Smooth muscle cell of the brain vasculature (primary cell): Measurements from ENCODE around the gene OR51A7.
"Not testable (repeated sequence)": the region's sequence is repeated elsewhere in the genome, so short reads cannot be mapped to it uniquely, and the experiment has no call there.

Experiments
- DNase-seq: peaks from one replicate; pipeline ENCODE4 v3.0.0-alpha.2; 2012; ENCODE audit warnings: low read depth, low spot score

OR51A7 gene

DNA sequence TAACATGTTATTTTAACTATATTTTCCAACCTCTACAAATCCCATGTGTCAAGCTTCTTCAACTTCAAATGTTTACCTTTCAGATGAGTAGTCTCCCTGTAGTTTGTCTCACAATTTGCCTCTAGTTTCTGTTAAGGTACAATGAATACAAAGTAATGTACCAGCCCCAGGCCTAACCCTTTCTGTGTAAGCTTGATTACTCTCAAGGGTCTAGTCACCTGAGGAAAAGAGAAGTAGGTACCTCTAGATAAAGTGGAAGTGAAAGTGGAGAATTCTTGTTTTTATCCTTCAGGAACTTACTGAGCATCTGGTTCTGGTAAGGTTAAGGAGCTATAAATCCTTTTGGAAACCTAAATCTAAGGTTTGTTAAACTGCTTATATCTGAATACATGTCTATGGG, at the start of gene OR51A7:
OR51A7 (plus strand) TSS at position 300 of the 400 bp plus-strand sequence. CDS start 3,587 bp downstream, outside the sequence.
- no peak for DNase-seq

- DNase-seq, result not testable (repeated sequence)
Observed at GRCh38 chr11:4854286-4854685, 49.3 kb upstream of the OR51A7 start.

GRCh38 chr11:4862447-4863236, 40.9 kb upstream of the OR51A7 start:
- no peak for DNase-seq

DNA sequence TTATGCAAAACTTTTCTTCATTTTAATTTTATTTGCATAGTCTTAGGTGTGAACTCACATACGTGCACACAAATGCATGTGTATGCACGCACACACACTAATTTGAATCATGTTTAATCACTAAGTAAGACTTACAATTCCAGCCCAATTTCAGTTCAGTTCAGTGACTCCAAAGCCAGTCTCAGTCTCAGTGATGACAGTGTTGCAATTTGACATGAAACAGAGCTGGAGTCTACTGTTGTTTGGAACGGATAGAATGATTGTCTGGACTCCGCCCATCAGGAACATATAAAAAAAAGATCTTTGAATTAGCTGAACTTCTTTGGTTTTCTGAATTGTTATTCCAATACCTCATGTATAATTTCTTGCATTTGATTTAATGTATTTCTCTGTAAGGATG, 39.7 kb upstream of the OR51A7 start:
- DNase-seq, result no peak

DNA sequence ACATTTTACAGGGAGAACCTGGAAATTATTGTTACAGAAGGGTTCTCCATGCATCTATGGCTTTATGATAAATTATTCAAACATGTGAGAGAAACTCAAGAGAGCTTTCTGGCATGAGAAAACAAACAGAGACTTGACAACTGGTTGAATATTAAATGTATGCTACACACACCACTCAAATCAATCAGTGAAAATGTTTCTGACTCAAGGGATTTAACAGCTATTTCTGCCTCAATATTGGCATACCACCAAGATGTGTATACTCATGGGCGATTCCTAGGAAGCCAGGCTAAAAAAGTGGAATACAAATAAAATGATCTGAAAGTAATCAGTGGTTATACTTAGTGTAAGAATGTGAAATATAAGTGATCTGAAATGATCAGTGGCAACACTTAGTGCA, 37.7 kb upstream of the OR51A7 start:
- DNase-seq, result no peak

DNA sequence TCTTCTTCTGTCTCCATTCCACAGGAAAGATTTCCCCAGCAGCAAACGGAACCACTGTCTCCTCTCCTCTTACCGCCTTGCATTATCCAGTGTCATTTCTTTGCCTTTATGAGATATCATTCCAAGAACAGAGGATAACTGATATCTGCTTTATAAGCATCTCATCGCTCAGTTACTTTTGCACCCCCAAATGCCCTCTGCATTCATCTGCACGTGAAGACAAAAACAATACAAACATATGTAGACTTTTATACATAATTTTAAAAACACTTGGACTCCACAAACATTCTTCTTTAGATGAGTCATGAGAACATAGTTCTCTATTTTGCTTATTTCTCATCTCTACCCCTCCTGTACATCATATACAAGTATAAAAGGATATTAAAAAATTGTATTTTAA, 22.4 kb upstream of the OR51A7 start:
- DNase-seq, result no peak

DNA sequence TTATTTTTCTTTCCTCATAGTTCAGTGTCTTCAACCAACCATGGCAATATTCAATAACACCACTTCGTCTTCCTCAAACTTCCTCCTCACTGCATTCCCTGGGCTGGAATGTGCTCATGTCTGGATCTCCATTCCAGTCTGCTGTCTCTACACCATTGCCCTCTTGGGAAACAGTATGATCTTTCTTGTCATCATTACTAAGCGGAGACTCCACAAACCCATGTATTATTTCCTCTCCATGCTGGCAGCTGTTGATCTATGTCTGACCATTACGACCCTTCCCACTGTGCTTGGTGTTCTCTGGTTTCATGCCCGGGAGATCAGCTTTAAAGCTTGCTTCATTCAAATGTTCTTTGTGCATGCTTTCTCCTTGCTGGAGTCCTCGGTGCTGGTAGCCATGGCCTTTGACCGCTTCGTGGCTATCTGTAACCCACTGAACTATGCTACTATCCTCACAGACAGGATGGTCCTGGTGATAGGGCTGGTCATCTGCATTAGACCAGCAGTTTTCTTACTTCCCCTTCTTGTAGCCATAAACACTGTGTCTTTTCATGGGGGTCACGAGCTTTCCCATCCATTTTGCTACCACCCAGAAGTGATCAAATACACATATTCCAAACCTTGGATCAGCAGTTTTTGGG, 21.6 kb upstream of the OR51A7 start, which contains the start of gene OR51T1:
OR51T1 (plus strand) TSS at position 41 of the 641 bp plus-strand sequence; CDS start at position 41, 0 bp downstream.
- peak; percentile 17 for DNase-seq

GRCh38 chr11:4882543-4882942, 21.0 kb upstream of the OR51A7 start:
- DNase-seq, result no peak

GRCh38 chr11:4884361-4884760, 19.2 kb upstream of the OR51A7 start:
- no peak for DNase-seq

DNA sequence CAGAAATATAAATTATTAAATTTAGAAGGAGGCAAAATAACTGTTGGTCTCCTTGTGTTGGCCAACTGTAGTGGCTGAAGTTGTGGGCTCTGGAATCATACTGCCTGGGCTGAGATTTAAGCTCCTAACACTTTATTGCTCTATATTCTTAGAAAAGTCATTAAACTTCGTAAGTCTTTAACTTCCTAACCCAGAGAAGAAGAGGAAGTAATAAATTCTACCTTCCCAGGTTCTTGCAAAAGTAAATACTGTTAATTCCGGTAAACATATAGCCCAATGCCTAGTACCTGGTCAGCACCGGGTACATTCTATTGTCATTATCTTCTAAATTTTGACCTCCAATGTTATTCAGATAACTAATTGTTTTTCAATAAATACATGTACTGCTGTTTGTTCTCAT, 17.4 kb upstream of the OR51A7 start:
- no peak for DNase-seq

DNA sequence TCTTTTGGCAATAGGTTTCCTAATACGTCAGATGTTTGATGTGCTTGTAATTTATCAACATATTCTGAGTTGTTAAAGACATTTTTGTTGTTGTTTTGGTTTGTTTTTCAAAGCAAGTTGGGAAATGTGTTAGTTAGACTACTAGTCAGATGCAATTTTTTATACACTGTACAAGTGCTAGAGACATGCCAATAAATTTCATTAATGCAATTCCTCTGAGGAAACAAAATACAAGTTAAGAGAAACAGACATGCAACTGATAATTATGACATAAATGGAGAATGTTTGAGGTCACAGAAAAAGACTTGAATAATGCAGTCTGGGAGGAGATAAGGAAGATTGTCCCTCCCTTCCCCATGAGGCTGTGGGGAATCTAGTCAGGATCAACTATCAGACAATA, 16.0 kb upstream of the OR51A7 start:
- no peak for DNase-seq

GRCh38 chr11:4890279-4890678, 13.3 kb upstream of the OR51A7 start:
- DNase-seq, result no peak

DNA sequence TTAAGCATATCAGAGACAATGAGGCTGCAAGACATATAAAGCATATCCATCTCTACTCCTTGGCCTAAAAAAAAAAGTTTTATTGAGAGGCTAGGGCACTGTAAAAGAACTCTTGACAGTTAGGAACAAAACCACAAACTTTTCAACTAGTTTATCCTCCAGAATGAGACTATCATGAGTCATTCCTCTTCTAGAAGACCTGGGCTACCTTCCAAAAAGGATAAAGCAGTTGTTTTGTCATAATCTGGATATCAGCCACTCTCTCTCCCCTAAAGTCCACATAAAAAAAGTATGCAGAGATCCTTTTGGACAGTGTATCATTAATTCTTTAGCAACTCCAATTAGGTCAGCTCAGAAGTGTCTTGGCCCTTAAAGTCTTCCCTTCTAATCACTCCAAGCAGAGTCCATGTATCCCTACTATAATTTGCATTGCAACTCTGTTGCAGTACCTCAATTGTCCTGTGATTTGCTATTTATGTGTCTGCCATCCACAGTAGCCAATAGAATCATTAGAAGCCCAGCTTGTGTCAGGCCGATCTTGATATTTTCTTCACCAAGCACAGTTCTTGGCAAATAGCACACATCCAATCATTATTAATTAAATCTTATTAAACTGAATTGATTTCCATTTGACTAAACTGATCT, 11.5 kb upstream of the OR51A7 start:
- DNase-seq, result no peak

DNA sequence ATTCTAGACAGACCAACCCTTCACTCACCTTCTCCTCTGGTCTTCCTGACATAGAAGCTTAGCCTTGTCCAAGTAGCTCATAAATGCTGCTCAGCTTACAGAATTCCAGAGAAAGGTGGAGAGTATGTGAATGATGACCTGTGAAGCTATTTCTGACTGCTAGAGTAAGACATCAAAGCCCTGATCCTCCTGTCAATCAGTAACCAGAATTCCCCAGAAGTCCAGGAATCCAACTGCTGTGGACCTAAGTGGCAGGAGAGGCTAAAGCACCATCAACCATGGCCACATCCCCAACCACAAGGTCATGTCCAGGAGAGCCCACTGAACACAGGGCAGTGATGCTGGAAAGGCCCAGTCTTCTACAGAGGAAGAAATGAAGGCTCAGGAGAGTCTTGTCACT, 13.0 kb downstream of the OR51A7 start:
- no peak for DNase-seq

DNA sequence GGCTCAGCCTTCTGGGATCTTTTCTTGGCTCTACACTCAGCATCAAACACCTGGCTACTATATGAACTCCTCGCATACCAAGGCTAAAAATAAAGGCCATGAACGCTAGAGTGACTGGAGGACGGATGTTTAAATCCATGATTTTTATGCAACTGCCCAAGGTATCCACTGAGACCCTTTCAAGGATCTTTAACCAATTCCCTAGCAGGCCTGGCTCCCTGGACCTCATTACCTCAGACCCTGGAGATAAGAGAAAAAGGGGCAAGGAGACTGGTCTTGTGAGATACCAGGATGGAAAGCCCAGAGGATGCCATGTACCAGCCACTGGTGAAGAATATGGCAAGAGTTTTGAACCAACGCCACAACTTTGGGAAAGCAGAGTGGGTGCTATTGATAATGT, 15.7 kb downstream of the OR51A7 start, which contains the start of gene OR51G2:
OR51G2 (minus strand) TSS at position 101 of the 400 bp plus-strand sequence. CDS start 3,687 bp downstream, outside the sequence.
- no peak for DNase-seq

DNA sequence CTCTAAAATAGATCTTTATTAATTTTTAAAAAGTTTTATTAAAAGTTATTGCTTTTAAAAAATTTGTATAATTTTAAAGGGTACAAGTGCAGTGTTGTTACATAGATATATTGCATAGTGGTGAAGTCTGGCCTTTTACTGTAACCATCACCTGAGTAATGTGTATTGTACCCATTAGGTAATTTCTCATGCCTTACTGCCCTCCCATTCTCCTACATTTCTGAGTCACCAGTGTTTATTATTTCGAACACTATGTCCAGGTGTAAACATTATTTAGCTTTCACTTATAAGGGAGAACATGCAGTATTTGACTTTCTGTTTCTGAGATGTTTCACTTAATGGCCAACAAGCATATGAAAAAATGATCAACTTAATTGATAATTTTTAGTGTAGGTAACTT, 18.2 kb downstream of the OR51A7 start:
- DNase-seq, result no peak

DNA sequence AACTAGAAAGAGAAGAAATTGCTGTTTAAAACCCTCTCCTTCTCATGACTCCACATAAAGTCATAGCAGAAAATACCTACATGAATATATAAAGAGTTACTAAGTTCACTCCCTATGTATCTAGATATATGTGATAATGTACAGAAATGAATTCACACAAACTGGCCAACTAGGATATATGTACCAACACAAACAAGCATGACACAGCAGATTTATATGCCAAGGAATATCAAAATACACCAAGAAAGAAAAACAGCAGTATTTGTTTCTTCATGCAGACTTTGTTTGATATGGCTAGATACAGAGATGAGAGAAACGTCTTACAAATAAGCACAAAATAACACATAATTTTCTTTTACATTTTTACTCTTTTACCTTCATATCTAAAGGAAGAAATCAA, 18.7 kb downstream of the OR51A7 start:
- no peak for DNase-seq

- DNase-seq, result no peak
Observed at GRCh38 chr11:4924239-4924638, 20.7 kb downstream of the OR51A7 start, which contains the start of gene OR51G1. Gene OR51G1 (minus strand): TSS chr11:4924339. CDS start chr11:4924339, 0 bp downstream.

- DNase-seq, result no peak
Observed at GRCh38 chr11:4926608-4927007, 23.0 kb downstream of the OR51A7 start.

- DNase-seq, result no peak
Observed at GRCh38 chr11:4932751-4933150, 29.2 kb downstream of the OR51A7 start.

DNA sequence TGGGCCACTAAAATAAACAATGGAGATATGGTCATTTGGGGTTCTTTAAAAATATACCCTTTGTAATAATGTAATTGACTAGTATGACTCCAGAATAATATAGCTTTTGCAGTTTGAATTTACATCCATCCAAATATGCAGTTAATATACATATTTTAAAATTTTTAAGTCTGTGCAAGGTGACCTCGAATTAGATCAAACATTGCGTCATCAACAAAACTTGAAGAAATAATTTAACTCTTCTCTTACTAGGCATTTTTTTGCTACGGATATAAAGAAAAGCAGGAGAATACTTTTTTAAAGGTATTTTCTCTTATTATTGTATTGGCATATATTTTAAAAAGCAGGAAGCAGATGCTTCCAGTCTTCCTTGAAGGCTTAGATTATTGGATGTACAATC, 33.2 kb downstream of the OR51A7 start:
- no peak for DNase-seq

DNA sequence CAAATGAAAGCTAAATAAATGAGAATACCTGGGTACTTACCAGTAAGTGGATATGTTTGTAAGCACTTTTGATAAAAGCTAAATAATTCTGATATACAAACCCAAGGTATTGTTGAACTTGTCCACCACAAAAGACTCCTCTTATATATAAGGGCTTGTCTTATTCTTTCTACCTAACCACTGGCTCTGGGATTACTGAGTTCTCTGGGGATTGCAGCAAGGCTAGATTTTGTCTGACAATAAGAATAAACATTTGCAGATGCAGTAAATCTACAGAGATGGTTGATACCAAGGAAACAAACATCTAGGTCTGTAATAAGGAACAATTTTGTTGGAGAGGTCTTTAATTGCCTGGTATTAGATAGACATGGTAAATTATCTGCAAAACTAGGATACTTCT, 43.9 kb downstream of the OR51A7 start, which contains the start of gene OR51A4:
OR51A4 (minus strand) TSS at position 101 of the 400 bp plus-strand sequence. CDS start 505 bp downstream, outside the sequence.
- DNase-seq, result no peak
